ENCODE results near the gene BCR. TPM values are rescaled to one million over a fixed set of nuclear protein-coding genes. Genes with fewer than 3 reads are reported as not detected.

Gene BCR
- total and polyA plus RNA-seq, 2 experiments from 2014 or later: 38.8 to 42.2 TPM

GRCh38 chr22:23275751-23276150, 95.4 kb downstream of the BCR start:
- Histone ChIP-seq H2AFZ (no peak overlapping the region), H4K20me1 (ENCODE audit: insufficient read depth, poor library complexity, severe bottlenecking) (no peaks in the 10 kb centered on the region), H3K27ac (no peak overlapping the region), H3K4me1 (ENCODE audit: insufficient read depth) (no peaks in the 10 kb centered on the region), H3K36me3 (replicated peaks; ENCODE audit: insufficient read depth, low read depth) (no peaks in the 10 kb centered on the region), H3K4me3 (no peak overlapping the region), H3K79me2 (no peaks in the 10 kb centered on the region), H3K27me3 (no peaks in the 10 kb centered on the region), H3K9me2 (replicated peaks; ENCODE audit: insufficient read depth) (no peaks in the 10 kb centered on the region), H3K9me3 (ENCODE audit: low read depth) (no peaks in the 10 kb centered on the region), H3K4me2 (no peak overlapping the region)
- DNase-seq (ENCODE audit: low spot score): no peak
- TF ChIP-seq EZH2phosphoT487 (IDR thresholded peaks at IDR 0.05; ENCODE audit: low read depth, severe bottlenecking, unreplicated experiment) (no peak), CTCF (IDR thresholded peaks at IDR 0.05; ENCODE audit: poor library complexity) (no peak), EZH2 (IDR thresholded peaks at IDR 0.05; ENCODE audit: borderline replicate concordance) (no peak)
- WGBS (ENCODE audit: low lambda C conversion rate, missing lambda C conversion rate): 96% methylated on average over 14 of the region's 14 CpGs

GRCh38 chr22:23276656-23277582, 96.6 kb downstream of the BCR start:
- H3K4me2 ChIP-seq: no peak overlapping the region
- H4K20me1 ChIP-seq (ENCODE audit: insufficient read depth, poor library complexity, severe bottlenecking): no peaks in the 10 kb centered on the region
- H3K36me3 ChIP-seq (replicated peaks; ENCODE audit: insufficient read depth, low read depth): no peaks in the 10 kb centered on the region
- no peak for DNase-seq (ENCODE audit: low spot score)
- peaks cover 3% of the 10 kb centered on the region for H3K4me1 ChIP-seq (ENCODE audit: insufficient read depth)
- 93% methylated on average over 20 of the region's 20 CpGs for WGBS (ENCODE audit: low lambda C conversion rate, missing lambda C conversion rate)
- no peaks in the 10 kb centered on the region for H3K9me3 ChIP-seq (ENCODE audit: low read depth)
- no peak overlapping the region for H2AFZ ChIP-seq
- no peaks in the 10 kb centered on the region for H3K9me2 ChIP-seq (replicated peaks; ENCODE audit: insufficient read depth)
- no peak overlapping the region for H3K27ac ChIP-seq
- no peaks in the 10 kb centered on the region for H3K79me2 ChIP-seq
- H3K4me3 ChIP-seq: no peak overlapping the region
- TF ChIP-seq EZH2phosphoT487 (IDR thresholded peaks at IDR 0.05; ENCODE audit: low read depth, severe bottlenecking, unreplicated experiment) (no peak), CTCF (IDR thresholded peaks at IDR 0.05; ENCODE audit: poor library complexity) (no peak), EZH2 (IDR thresholded peaks at IDR 0.05; ENCODE audit: borderline replicate concordance) (no peak)
- no peaks in the 10 kb centered on the region for H3K27me3 ChIP-seq

DNA sequence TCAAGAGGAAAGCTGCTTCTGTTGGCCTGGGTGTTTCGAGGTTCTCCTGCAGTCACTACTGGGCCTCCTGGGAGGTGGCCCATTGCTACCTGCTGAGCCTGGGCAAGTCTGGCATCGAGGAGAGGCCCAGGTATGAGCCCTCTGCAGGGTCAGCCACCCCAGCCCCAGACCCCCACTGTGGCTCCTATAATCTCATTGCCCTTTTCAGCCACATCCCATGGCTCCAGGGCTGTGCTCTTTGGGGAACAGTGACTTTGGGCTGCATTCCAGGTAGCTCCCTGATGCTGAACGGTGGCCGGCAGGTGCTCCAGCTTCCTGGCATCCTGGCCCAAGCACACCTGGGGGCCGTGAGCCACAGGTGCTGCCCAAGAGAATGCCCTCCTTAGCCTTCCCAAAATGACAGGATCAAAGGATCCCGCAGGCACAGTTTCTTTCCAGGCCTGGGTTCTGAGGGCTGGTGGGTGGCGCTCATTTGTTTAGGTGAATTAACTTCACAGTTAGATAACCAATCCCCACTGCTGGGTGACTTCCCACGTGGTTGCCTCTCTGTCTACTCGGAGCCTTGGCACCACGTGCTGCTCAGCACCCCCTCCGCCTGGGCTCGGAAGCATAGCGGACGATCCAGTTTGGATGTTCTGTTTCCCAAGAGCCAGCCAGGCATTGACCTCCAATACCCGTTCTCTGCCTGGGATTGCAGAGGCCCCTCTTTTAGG, 97.4 kb downstream of the BCR start:
- WGBS (ENCODE audit: low lambda C conversion rate, missing lambda C conversion rate): 89% methylated on average over 15 of the region's 15 CpGs
- no peak for TF ChIP-seq EZH2 (IDR thresholded peaks at IDR 0.05; ENCODE audit: borderline replicate concordance)
- no peak for TF ChIP-seq EZH2phosphoT487 (IDR thresholded peaks at IDR 0.05; ENCODE audit: low read depth, severe bottlenecking, unreplicated experiment)
- no peak for TF ChIP-seq CTCF (IDR thresholded peaks at IDR 0.05; ENCODE audit: poor library complexity)
- Histone ChIP-seq H3K27ac (no peak overlapping the region), H3K79me2 (no peaks in the 10 kb centered on the region), H3K36me3 (replicated peaks; ENCODE audit: insufficient read depth, low read depth) (no peaks in the 10 kb centered on the region), H3K4me1 (ENCODE audit: insufficient read depth) (peaks cover 3% of the 10 kb centered on the region), H3K9me3 (ENCODE audit: low read depth) (no peaks in the 10 kb centered on the region), H3K4me3 (no peak overlapping the region), H2AFZ (no peak overlapping the region), H3K4me2 (no peak overlapping the region), H3K27me3 (no peaks in the 10 kb centered on the region), H4K20me1 (ENCODE audit: insufficient read depth, poor library complexity, severe bottlenecking) (no peaks in the 10 kb centered on the region), H3K9me2 (replicated peaks; ENCODE audit: insufficient read depth) (no peaks in the 10 kb centered on the region)
- no peak for DNase-seq (ENCODE audit: low spot score)

All from hepatocyte (in vitro differentiated cells).